Bronchial epithelial cell (primary cell): ENCODE data around the gene NHS. TPM values are rescaled to one million over a fixed set of nuclear protein-coding genes. Genes with fewer than 3 reads are reported as not detected.

Source experiments
- DNase-seq: peaks from one replicate; pipeline ENCODE4 v3.0.0-alpha.2; 2010; ENCODE audit warnings: low read depth
- FAIRE-seq: peaks from 2 replicates; lab custom pipeline; 2011; peaks lifted over from hg19 to GRCh38; lab: Jason Lieb, UNC
- H3K27me3 ChIP-seq: 2 replicates; pipeline ENCODE4 v1.5.1; 2011; ENCODE audit warnings: low read length; ENCODE audit not compliant: control insufficient read depth, insufficient read depth
- H3K36me3 ChIP-seq: 2 replicates; pipeline ENCODE4 v1.5.1; 2011; ENCODE audit warnings: low read length; ENCODE audit not compliant: control insufficient read depth, insufficient read depth
- H3K4me3 ChIP-seq: 2 replicates; pipeline ENCODE4 v1.5.1; 2011; ENCODE audit warnings: mild to moderate bottlenecking, low read depth, low read length, control low read depth
- total RNA-seq: library from RNA; depleted of rRNA; stranded (reverse); fragments of >200 nt; gene quantifications from 2 replicates; pipeline ENCODE4 v1.2.1, GENCODE V29; 2014
- TF ChIP-seq, protein P1 (sequence below): IDR thresholded peaks from 2 replicates; pipeline ENCODE4 v1.5.1; 2011; ENCODE audit warnings: mild to moderate bottlenecking, moderate library complexity, low read length, control low read depth, inconsistent platforms; ENCODE audit not compliant: insufficient read depth, severe bottlenecking

Gene NHS
- total RNA-seq, 1 donor from 2014 or later = 0.79 TPM

DNA sequence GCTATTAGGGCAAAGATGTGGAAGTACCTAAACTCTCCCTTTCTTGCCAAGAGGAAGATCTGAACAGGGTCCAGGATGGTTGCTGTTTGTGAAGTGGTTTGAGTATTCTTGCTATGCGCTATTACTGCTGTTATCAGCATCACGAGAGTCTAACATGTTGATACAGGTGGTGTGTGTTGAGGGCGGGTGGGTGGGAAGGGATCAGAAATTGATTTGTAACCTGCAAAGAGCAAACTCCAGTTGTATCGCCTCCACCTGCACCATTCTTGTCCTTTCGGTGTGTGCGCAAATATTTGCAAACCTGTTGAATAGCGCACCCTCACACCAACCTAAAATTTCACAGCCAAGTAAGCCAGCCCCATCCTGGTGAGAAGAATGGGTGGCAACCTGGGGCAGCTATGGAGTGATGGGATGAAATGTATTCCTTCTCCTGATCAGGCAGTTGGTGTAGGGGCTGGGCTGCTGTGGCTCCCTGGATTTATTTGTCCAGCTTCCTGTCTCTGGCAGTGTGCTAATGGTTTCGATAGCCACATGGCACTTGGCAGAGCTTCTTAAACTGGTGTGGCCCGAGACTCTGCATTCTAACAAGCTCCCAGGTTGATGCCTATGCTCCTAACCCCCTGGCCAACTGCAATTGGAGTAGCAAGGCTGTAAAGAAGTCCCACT lies 259.7 kb downstream of the NHS start:
- DNase-seq (no peak), FAIRE-seq (no peak)
- Histone ChIP-seq H3K4me3 (no peak overlapping the region), H3K36me3 (no peaks in the 10 kb centered on the region), H3K27me3 (no peaks in the 10 kb centered on the region)
- TF ChIP-seq, protein P1, sequence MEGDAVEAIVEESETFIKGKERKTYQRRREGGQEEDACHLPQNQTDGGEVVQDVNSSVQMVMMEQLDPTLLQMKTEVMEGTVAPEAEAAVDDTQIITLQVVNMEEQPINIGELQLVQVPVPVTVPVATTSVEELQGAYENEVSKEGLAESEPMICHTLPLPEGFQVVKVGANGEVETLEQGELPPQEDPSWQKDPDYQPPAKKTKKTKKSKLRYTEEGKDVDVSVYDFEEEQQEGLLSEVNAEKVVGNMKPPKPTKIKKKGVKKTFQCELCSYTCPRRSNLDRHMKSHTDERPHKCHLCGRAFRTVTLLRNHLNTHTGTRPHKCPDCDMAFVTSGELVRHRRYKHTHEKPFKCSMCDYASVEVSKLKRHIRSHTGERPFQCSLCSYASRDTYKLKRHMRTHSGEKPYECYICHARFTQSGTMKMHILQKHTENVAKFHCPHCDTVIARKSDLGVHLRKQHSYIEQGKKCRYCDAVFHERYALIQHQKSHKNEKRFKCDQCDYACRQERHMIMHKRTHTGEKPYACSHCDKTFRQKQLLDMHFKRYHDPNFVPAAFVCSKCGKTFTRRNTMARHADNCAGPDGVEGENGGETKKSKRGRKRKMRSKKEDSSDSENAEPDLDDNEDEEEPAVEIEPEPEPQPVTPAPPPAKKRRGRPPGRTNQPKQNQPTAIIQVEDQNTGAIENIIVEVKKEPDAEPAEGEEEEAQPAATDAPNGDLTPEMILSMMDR = no peak

DNA sequence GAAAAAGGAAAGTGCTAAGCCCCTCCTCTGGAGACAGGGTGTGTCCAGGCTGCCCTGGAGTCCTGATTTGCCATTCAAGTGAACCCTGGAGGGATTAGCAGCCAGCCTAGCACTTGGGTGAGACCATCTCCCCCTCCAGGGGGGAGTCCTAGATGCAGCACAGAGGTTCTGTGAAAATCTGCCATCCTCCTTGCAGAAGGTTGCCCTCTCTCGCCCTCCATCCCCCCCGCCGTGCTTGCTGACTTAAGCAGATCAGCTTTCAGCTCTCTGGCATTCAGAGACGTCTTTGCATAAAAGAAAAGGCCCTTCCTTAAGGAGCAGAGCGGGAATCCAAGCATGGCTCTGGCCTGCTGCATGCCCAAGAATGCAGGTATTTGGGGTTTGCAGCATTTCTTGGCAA lies 260.2 kb downstream of the NHS start:
- no peak for DNase-seq
- FAIRE-seq = no peak
- TF ChIP-seq, protein P1 = no peak
- H3K4me3 ChIP-seq = no peak overlapping the region
- H3K36me3 ChIP-seq = no peaks in the 10 kb centered on the region
- no peaks in the 10 kb centered on the region for H3K27me3 ChIP-seq

DNA sequence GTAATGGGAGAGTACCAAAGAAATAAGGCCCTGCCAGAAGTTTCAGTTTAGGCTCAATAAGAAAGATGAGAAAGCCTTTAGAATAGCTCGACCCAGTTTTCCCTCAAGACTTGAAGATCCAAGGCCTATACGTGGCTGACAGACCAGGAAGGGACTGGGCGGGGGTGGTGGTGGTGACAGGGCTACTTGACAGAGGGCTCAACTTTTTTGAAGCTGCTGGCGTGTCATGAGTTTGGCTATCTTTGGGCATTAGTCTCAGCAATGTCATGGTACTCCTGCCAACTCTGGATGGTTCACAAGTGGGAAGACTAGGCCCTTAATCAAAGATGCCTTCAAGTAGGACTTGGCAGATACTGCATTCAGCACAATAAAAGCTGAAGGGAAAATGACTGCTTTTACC lies 262.2 kb downstream of the NHS start:
- no peak for DNase-seq
- TF ChIP-seq, protein P1 = no peak
- FAIRE-seq = peak; percentile 58
- no peak overlapping the region for H3K4me3 ChIP-seq
- H3K36me3 ChIP-seq = no peaks in the 10 kb centered on the region
- H3K27me3 ChIP-seq = no peaks in the 10 kb centered on the region

DNA sequence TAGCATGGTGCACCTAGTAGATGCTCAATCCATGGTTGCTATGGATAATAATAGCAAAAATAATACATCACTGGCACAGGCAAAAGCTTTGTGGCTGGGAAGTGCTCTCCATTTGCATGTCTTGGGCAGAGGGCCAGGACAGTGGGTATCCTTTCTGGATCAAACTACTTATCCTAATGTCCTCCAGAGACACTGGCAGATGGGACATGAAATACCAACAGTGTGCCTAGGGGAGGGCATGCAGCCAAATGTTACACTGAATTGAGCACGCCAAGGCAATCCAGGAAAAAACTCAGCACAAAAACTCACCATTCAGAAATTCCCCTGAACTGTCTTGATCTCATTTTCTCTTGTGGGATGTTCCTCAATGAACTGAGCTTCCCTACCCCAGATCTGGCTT lies 263.7 kb downstream of the NHS start:
- Histone ChIP-seq H3K4me3 (no peak overlapping the region), H3K27me3 (no peaks in the 10 kb centered on the region), H3K36me3 (no peaks in the 10 kb centered on the region)
- no peak for DNase-seq
- TF ChIP-seq, protein P1 = no peak
- no peak for FAIRE-seq

DNA sequence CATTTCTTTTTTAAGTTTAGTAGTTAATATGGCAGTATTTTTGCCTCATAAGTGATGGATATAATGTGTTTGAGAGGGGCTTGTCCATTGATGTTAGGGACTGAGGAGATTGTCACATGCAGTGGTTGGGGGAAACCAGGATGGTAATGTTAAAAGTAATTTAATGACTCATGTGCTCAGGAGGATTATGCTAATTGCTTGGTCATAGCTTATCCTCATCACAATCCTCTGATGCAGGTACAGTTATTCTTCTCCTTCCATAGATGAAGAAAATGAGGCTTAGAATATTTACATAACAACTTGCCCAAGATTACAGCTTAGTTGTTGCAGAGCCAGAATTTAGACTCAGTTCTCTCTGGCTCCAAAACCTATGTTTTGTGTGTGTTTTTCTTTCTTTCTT lies 267.9 kb downstream of the NHS start:
- TF ChIP-seq, protein P1 = no peak
- no peak for FAIRE-seq
- no peak overlapping the region for H3K4me3 ChIP-seq
- no peaks in the 10 kb centered on the region for H3K36me3 ChIP-seq
- H3K27me3 ChIP-seq = no peaks in the 10 kb centered on the region
- DNase-seq = peak; percentile 30

DNA sequence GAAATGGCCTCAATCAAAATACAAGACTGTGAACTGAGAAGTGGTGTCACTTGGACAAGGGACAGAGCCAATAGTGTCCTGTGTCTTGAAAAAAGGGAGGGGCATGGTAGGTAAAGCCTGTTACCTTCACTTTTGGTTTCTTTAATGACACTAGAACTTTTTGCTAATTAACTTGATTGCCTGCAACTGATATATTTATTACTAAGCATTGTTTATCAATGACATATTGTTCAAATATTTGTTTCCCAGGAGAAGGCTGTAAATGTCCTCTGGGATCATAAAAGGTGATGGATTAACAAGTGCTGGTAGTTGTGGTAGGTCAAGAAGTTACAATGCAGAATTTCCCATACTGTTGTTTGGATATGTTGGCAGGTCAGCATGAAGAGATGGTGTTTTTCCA lies 268.5 kb downstream of the NHS start:
- Histone ChIP-seq H3K36me3 (no peaks in the 10 kb centered on the region), H3K27me3 (no peaks in the 10 kb centered on the region), H3K4me3 (no peak overlapping the region)
- FAIRE-seq = no peak
- TF ChIP-seq, protein P1 = no peak
- DNase-seq = no peak
